ENCODE measurements around the gene FBXO21. TPM values are rescaled to one million over a fixed set of nuclear protein-coding genes. Genes with fewer than 3 reads are reported as not detected.
"Not testable (repeated sequence)": the region's sequence is repeated elsewhere in the genome, so short reads cannot be mapped to it uniquely, and the experiment has no call there.

The FBXO21 gene
- total and polyA plus RNA-seq, 2 donors from 2014 or later: 28.9 to 45.0 TPM

DNA sequence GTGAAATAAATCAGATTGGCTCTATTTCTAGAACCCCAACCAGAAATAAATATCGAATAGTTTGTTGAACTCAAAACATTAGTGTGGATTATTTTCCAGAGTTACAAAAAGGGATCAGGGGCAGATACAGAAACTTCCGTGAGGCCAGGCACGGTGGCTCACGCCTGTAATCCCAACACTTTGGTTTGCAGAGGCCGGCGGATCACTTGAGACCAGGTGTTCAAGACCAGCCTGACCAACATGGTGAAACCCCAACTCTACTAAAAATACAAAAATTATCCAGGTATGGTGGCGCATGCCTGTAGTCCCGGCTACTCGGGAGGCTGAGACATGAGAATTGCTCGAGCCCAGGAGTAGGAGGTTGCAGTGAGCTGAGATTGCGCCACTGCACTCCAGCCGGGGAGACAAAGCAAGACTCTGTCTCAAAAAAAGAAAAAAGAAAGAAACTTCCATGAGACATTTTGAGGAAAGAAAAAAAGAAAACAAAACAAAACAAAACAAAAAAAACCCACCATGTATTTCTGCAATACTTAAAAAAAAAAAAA is 2.1 kb downstream of the FBXO21 start:
- FAIRE-seq (no peak), DNase-seq (no peak)
- peak overlapping the region in 1 of 2 donors; percentile 77 for H3K27ac ChIP-seq (ENCODE audit: low read depth in 2 of 2, low read length in 2 of 2)
- H3K4me1 ChIP-seq (ENCODE audit: control insufficient read depth in 2 of 3, insufficient read depth in 2 of 3, low read depth in 1 of 3, low read length in 3 of 3): peaks cover 3 to 8% (median 5%) of the 10 kb centered on the region in 3 donors
- H3K4me3 ChIP-seq (ENCODE audit: low read length in 3 of 3): peak overlapping the region in 2 of 3 donors; percentile 84 to 86
- intact Hi-C loops (cut with DNase I): no loop called here
- H3K27me3 ChIP-seq (ENCODE audit: control insufficient read depth, insufficient read depth, low read length): no peaks in the 10 kb centered on the region
- TF ChIP-seq, protein P1, sequence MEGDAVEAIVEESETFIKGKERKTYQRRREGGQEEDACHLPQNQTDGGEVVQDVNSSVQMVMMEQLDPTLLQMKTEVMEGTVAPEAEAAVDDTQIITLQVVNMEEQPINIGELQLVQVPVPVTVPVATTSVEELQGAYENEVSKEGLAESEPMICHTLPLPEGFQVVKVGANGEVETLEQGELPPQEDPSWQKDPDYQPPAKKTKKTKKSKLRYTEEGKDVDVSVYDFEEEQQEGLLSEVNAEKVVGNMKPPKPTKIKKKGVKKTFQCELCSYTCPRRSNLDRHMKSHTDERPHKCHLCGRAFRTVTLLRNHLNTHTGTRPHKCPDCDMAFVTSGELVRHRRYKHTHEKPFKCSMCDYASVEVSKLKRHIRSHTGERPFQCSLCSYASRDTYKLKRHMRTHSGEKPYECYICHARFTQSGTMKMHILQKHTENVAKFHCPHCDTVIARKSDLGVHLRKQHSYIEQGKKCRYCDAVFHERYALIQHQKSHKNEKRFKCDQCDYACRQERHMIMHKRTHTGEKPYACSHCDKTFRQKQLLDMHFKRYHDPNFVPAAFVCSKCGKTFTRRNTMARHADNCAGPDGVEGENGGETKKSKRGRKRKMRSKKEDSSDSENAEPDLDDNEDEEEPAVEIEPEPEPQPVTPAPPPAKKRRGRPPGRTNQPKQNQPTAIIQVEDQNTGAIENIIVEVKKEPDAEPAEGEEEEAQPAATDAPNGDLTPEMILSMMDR (IDR thresholded peaks at IDR 0.05; ENCODE audit: borderline replicate concordance, extremely low read depth, insufficient read depth): no peak
- peaks cover 5 to 20% (median 13%) of the 10 kb centered on the region in 3 donors for H3K36me3 ChIP-seq (ENCODE audit: control insufficient read depth in 2 of 3, insufficient read depth in 3 of 3, low read length in 3 of 3)
- peak overlapping the region in 1 of 3 donors; percentile 82 for H3K9ac ChIP-seq (ENCODE audit: low read length in 3 of 3)
- H3K9me3 ChIP-seq (ENCODE audit: control insufficient read depth in 2 of 3, insufficient read depth in 1 of 3, low read length in 3 of 3): no peaks in the 10 kb centered on the region

DNA sequence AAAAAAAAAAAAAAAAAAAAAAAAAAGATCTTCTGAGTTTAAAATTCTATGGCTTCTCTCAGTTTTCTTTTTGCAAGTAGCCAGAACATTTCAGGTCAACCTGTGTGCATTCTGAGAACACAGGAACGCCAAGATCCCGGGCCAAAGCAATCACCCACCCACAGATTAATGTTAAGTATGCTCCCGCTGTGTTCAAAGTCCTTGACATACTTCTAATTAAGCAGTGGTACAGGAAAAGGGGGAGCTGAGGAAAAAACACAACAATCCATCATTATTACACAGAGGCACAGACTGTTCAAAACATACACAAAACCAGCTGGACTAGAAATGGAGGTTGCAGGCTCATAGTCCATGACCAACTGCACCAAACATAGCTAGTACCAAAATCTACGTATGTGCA is 2.8 kb downstream of the FBXO21 start:
- peak overlapping the region in 1 of 2 donors; percentile 46 for H3K27ac ChIP-seq (ENCODE audit: low read depth in 2 of 2, low read length in 2 of 2)
- H3K27me3 ChIP-seq (ENCODE audit: control insufficient read depth, insufficient read depth, low read length): no peaks in the 10 kb centered on the region
- H3K36me3 ChIP-seq (ENCODE audit: control insufficient read depth in 2 of 3, insufficient read depth in 3 of 3, low read length in 3 of 3): peaks cover 5 to 20% (median 13%) of the 10 kb centered on the region in 3 donors
- H3K9ac ChIP-seq (ENCODE audit: low read length in 3 of 3): no peak overlapping the region
- TF ChIP-seq, protein P1 (IDR thresholded peaks at IDR 0.05; ENCODE audit: borderline replicate concordance, extremely low read depth, insufficient read depth): no peak
- intact Hi-C loops (cut with DNase I): no loop called here
- peaks cover 3 to 8% (median 5%) of the 10 kb centered on the region in 3 donors for H3K4me1 ChIP-seq (ENCODE audit: control insufficient read depth in 2 of 3, insufficient read depth in 2 of 3, low read depth in 1 of 3, low read length in 3 of 3)
- FAIRE-seq (no peak), DNase-seq (peak in 2 of 5 donors; percentile 60 to 66)
- peak overlapping the region in 1 of 3 donors; percentile 86 for H3K4me3 ChIP-seq (ENCODE audit: low read length in 3 of 3)
- H3K9me3 ChIP-seq (ENCODE audit: control insufficient read depth in 2 of 3, insufficient read depth in 1 of 3, low read length in 3 of 3): no peaks in the 10 kb centered on the region

DNA sequence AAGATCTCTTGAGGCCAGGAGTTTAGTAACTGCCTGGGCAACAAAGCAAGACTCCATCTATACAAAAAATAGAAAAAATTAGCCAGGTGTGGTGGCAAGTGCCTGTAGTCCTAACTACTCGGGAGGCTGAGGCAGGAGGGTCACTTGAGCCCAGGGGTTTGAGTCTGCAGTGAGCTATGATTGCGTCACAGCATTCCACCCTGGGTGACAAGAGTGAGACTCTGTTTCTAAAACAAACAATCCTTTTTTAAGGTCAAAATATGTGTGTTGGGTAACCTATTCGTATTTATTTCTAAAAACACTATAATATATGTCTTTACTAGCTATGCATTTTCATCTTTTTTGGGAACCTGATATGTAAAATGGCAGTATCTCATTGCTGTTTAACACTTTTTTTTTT is 7.4 kb downstream of the FBXO21 start:
- intact Hi-C loops (cut with DNase I): no loop called here
- FAIRE-seq: no peak
- Histone ChIP-seq H3K4me1 (ENCODE audit: control insufficient read depth in 2 of 3, insufficient read depth in 2 of 3, low read depth in 1 of 3, low read length in 3 of 3) (peaks cover 3 to 5% (median 3%) of the 10 kb centered on the region in 3 donors), H3K27ac (ENCODE audit: low read depth in 2 of 2, low read length in 2 of 2) (no peak overlapping the region), H3K36me3 (ENCODE audit: control insufficient read depth in 2 of 3, insufficient read depth in 3 of 3, low read length in 3 of 3) (peaks cover 14 to 36% (median 24%) of the 10 kb centered on the region in 3 donors), H3K4me3 (ENCODE audit: low read length in 3 of 3) (no peak overlapping the region), H3K9ac (ENCODE audit: low read length in 3 of 3) (no peak overlapping the region), H3K9me3 (ENCODE audit: control insufficient read depth in 2 of 3, insufficient read depth in 1 of 3, low read length in 3 of 3) (peaks cover 0 to 2% (median 0%) of the 10 kb centered on the region in 3 donors), H3K27me3 (ENCODE audit: control insufficient read depth, insufficient read depth, low read length) (no peaks in the 10 kb centered on the region)
- DNase-seq: no peak
- TF ChIP-seq, protein P1 (IDR thresholded peaks at IDR 0.05; ENCODE audit: borderline replicate concordance, extremely low read depth, insufficient read depth): no peak

DNA sequence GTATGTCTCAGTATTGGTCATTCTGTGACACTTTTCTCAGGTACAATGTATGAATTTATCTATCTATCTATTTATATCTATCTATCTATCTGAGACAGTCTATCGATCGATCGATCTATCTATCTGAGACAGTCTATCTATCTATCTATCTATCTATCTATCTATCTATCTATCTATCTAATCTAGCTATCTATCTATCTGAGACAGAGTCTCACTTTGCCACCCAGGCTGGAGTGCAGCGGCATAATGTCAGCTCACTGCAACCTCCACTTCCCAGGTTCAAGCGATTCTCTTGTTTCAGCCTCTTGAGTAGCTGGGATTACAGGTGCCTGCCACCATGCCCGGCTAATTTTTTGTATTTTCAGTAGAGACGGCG is 8.8 kb downstream of the FBXO21 start:
- intact Hi-C loops (cut with DNase I); H3K9me3 ChIP-seq (ENCODE audit: control insufficient read depth in 2 of 3, insufficient read depth in 1 of 3, low read length in 3 of 3); H3K27me3 ChIP-seq (ENCODE audit: control insufficient read depth, insufficient read depth, low read length); DNase-seq; FAIRE-seq; H3K4me1 ChIP-seq (ENCODE audit: control insufficient read depth in 2 of 3, insufficient read depth in 2 of 3, low read depth in 1 of 3, low read length in 3 of 3); H3K27ac ChIP-seq (ENCODE audit: low read depth in 2 of 2, low read length in 2 of 2); H3K4me3 ChIP-seq (ENCODE audit: low read length in 3 of 3); H3K9ac ChIP-seq (ENCODE audit: low read length in 3 of 3): not testable (repeated sequence)
- H3K36me3 ChIP-seq (ENCODE audit: control insufficient read depth in 2 of 3, insufficient read depth in 3 of 3, low read length in 3 of 3): peaks cover 14 to 46% (median 29%) of the 10 kb centered on the region in 3 donors
